ENCODE data around the gene ZNF746.
"Not testable (repeated sequence)": the region's sequence is repeated elsewhere in the genome, so short reads cannot be mapped to it uniquely, and the experiment has no call there.

The ZNF746 gene

GRCh38 chr7:149458235-149458634 is 39.4 kb downstream of the ZNF746 start:
- Histone ChIP-seq H3K9me3 (ENCODE audit: control insufficient read depth in 1 of 2, low read length in 2 of 2) (no peaks in the 10 kb centered on the region), H3K4me3 (ENCODE audit: low read depth in 1 of 2, low read length in 2 of 2) (no peak overlapping the region), H3K27ac (ENCODE audit: low read length) (no peak overlapping the region), H3K4me1 (ENCODE audit: control insufficient read depth in 1 of 2, insufficient read depth in 2 of 2, low read length in 2 of 2) (peaks cover 3 to 18% of the 10 kb centered on the region in 2 donors), H3K27me3 (ENCODE audit: low read depth, low read length) (no peaks in the 10 kb centered on the region), H3K36me3 (ENCODE audit: control insufficient read depth in 1 of 2, insufficient read depth in 2 of 2, low read length in 2 of 2) (peaks cover 19 to 26% of the 10 kb centered on the region in 2 donors)

GRCh38 chr7:149457766-149458165 is 39.8 kb downstream of the ZNF746 start:
- no peak overlapping the region for H3K27ac ChIP-seq (ENCODE audit: low read length)
- no peaks in the 10 kb centered on the region for H3K9me3 ChIP-seq (ENCODE audit: control insufficient read depth in 1 of 2, low read length in 2 of 2)

GRCh38 chr7:149456506-149457421 is 40.8 kb downstream of the ZNF746 start:
- H3K36me3 ChIP-seq (ENCODE audit: control insufficient read depth in 1 of 2, insufficient read depth in 2 of 2, low read length in 2 of 2), result peaks cover 24 to 31% of the 10 kb centered on the region in 2 donors
- no peak overlapping the region for H3K27ac ChIP-seq (ENCODE audit: low read length)
- H3K27me3 ChIP-seq (ENCODE audit: low read depth, low read length), result no peaks in the 10 kb centered on the region
- H3K4me3 ChIP-seq (ENCODE audit: low read depth in 1 of 2, low read length in 2 of 2), result no peak overlapping the region
- H3K4me1 ChIP-seq (ENCODE audit: control insufficient read depth in 1 of 2, insufficient read depth in 2 of 2, low read length in 2 of 2), result peaks cover 3 to 18% of the 10 kb centered on the region in 2 donors
- no peaks in the 10 kb centered on the region for H3K9me3 ChIP-seq (ENCODE audit: control insufficient read depth in 1 of 2, low read length in 2 of 2)

More at GRCh38 chr7:149457766-149458165, 39.8 kb downstream of the ZNF746 start:
- peaks cover 21 to 29% of the 10 kb centered on the region in 2 donors for H3K36me3 ChIP-seq (ENCODE audit: control insufficient read depth in 1 of 2, insufficient read depth in 2 of 2, low read length in 2 of 2)
- peaks cover 3 to 18% of the 10 kb centered on the region in 2 donors for H3K4me1 ChIP-seq (ENCODE audit: control insufficient read depth in 1 of 2, insufficient read depth in 2 of 2, low read length in 2 of 2)
- no peaks in the 10 kb centered on the region for H3K27me3 ChIP-seq (ENCODE audit: low read depth, low read length)
- H3K4me3 ChIP-seq (ENCODE audit: low read depth in 1 of 2, low read length in 2 of 2), result no peak overlapping the region

- Histone ChIP-seq H3K27me3 (ENCODE audit: low read depth, low read length) (no peaks in the 10 kb centered on the region), H3K9me3 (ENCODE audit: control insufficient read depth in 1 of 2, low read length in 2 of 2) (no peaks in the 10 kb centered on the region), H3K36me3 (ENCODE audit: control insufficient read depth in 1 of 2, insufficient read depth in 2 of 2, low read length in 2 of 2) (peaks cover 30 to 40% of the 10 kb centered on the region in 2 donors), H3K4me1 (ENCODE audit: control insufficient read depth in 1 of 2, insufficient read depth in 2 of 2, low read length in 2 of 2) (peaks cover 3 to 18% of the 10 kb centered on the region in 2 donors), H3K27ac (ENCODE audit: low read length) (no peak overlapping the region), H3K4me3 (ENCODE audit: low read depth in 1 of 2, low read length in 2 of 2) (no peak overlapping the region)
Measured at GRCh38 chr7:149455175-149455950, 42.2 kb downstream of the ZNF746 start.

- Histone ChIP-seq H3K4me3 (ENCODE audit: low read depth in 1 of 2, low read length in 2 of 2) (no peak overlapping the region), H3K36me3 (ENCODE audit: control insufficient read depth in 1 of 2, insufficient read depth in 2 of 2, low read length in 2 of 2) (peaks cover 36 to 46% of the 10 kb centered on the region in 2 donors), H3K4me1 (ENCODE audit: control insufficient read depth in 1 of 2, insufficient read depth in 2 of 2, low read length in 2 of 2) (peaks cover 3 to 18% of the 10 kb centered on the region in 2 donors), H3K27ac (ENCODE audit: low read length) (no peak overlapping the region), H3K9me3 (ENCODE audit: control insufficient read depth in 1 of 2, low read length in 2 of 2) (no peaks in the 10 kb centered on the region), H3K27me3 (ENCODE audit: low read depth, low read length) (no peaks in the 10 kb centered on the region)
Measured at GRCh38 chr7:149454750-149455149, 42.9 kb downstream of the ZNF746 start.

- peaks cover under 1 to 11% of the 10 kb centered on the region in 2 donors for H3K4me1 ChIP-seq (ENCODE audit: control insufficient read depth in 1 of 2, insufficient read depth in 2 of 2, low read length in 2 of 2)
- H3K36me3 ChIP-seq (ENCODE audit: control insufficient read depth in 1 of 2, insufficient read depth in 2 of 2, low read length in 2 of 2), result peaks cover 44 to 54% of the 10 kb centered on the region in 2 donors
- H3K27me3 ChIP-seq (ENCODE audit: low read depth, low read length), result no peaks in the 10 kb centered on the region
- no peak overlapping the region for H3K27ac ChIP-seq (ENCODE audit: low read length)
- no peaks in the 10 kb centered on the region for H3K9me3 ChIP-seq (ENCODE audit: control insufficient read depth in 1 of 2, low read length in 2 of 2)
- no peak overlapping the region for H3K4me3 ChIP-seq (ENCODE audit: low read depth in 1 of 2, low read length in 2 of 2)
Measured at GRCh38 chr7:149454006-149454405, 43.6 kb downstream of the ZNF746 start.

GRCh38 chr7:149450821-149451220 is 46.8 kb downstream of the ZNF746 start:
- no peaks in the 10 kb centered on the region for H3K4me1 ChIP-seq (ENCODE audit: control insufficient read depth in 1 of 2, insufficient read depth in 2 of 2, low read length in 2 of 2)
- no peaks in the 10 kb centered on the region for H3K9me3 ChIP-seq (ENCODE audit: control insufficient read depth in 1 of 2, low read length in 2 of 2)
- H3K27ac ChIP-seq (ENCODE audit: low read length), result no peak overlapping the region
- no peaks in the 10 kb centered on the region for H3K27me3 ChIP-seq (ENCODE audit: low read depth, low read length)
- no peak overlapping the region for H3K4me3 ChIP-seq (ENCODE audit: low read depth in 1 of 2, low read length in 2 of 2)
- H3K36me3 ChIP-seq (ENCODE audit: control insufficient read depth in 1 of 2, insufficient read depth in 2 of 2, low read length in 2 of 2), result peaks cover 54 to 72% of the 10 kb centered on the region in 2 donors

- no peak overlapping the region for H3K27ac ChIP-seq (ENCODE audit: low read length)
- no peak overlapping the region for H3K4me3 ChIP-seq (ENCODE audit: low read depth in 1 of 2, low read length in 2 of 2)
- no peaks in the 10 kb centered on the region for H3K27me3 ChIP-seq (ENCODE audit: low read depth, low read length)
- H3K36me3 ChIP-seq (ENCODE audit: control insufficient read depth in 1 of 2, insufficient read depth in 2 of 2, low read length in 2 of 2), result peaks cover 51 to 72% of the 10 kb centered on the region in 2 donors
- H3K4me1 ChIP-seq (ENCODE audit: control insufficient read depth in 1 of 2, insufficient read depth in 2 of 2, low read length in 2 of 2), result no peaks in the 10 kb centered on the region
- no peaks in the 10 kb centered on the region for H3K9me3 ChIP-seq (ENCODE audit: control insufficient read depth in 1 of 2, low read length in 2 of 2)
Measured at GRCh38 chr7:149449897-149450296, 47.7 kb downstream of the ZNF746 start.

- Histone ChIP-seq H3K36me3 (ENCODE audit: control insufficient read depth in 1 of 2, insufficient read depth in 2 of 2, low read length in 2 of 2) (peaks cover 45 to 71% of the 10 kb centered on the region in 2 donors), H3K9me3 (ENCODE audit: control insufficient read depth in 1 of 2, low read length in 2 of 2) (no peaks in the 10 kb centered on the region), H3K27ac (ENCODE audit: low read length) (no peak overlapping the region), H3K4me3 (ENCODE audit: low read depth in 1 of 2, low read length in 2 of 2) (no peak overlapping the region), H3K4me1 (ENCODE audit: control insufficient read depth in 1 of 2, insufficient read depth in 2 of 2, low read length in 2 of 2) (no peaks in the 10 kb centered on the region), H3K27me3 (ENCODE audit: low read depth, low read length) (no peaks in the 10 kb centered on the region)
Measured at GRCh38 chr7:149448961-149449360, 48.6 kb downstream of the ZNF746 start.

- H3K27me3 ChIP-seq (ENCODE audit: low read depth, low read length); H3K27ac ChIP-seq (ENCODE audit: low read length); H3K9me3 ChIP-seq (ENCODE audit: control insufficient read depth in 1 of 2, low read length in 2 of 2); H3K4me1 ChIP-seq (ENCODE audit: control insufficient read depth in 1 of 2, insufficient read depth in 2 of 2, low read length in 2 of 2); H3K4me3 ChIP-seq (ENCODE audit: low read depth in 1 of 2, low read length in 2 of 2): not testable (repeated sequence)
- H3K36me3 ChIP-seq (ENCODE audit: control insufficient read depth in 1 of 2, insufficient read depth in 2 of 2, low read length in 2 of 2), result peaks cover 40 to 59% of the 10 kb centered on the region in 2 donors
Measured at GRCh38 chr7:149446026-149446425, 51.6 kb downstream of the ZNF746 start.

- Histone ChIP-seq H3K36me3 (ENCODE audit: control insufficient read depth in 1 of 2, insufficient read depth in 2 of 2, low read length in 2 of 2) (peaks cover 23 to 41% of the 10 kb centered on the region in 2 donors), H3K27ac (ENCODE audit: low read length) (no peak overlapping the region), H3K9me3 (ENCODE audit: control insufficient read depth in 1 of 2, low read length in 2 of 2) (no peaks in the 10 kb centered on the region)
Measured at GRCh38 chr7:149444287-149444686, 53.3 kb downstream of the ZNF746 start.

More at GRCh38 chr7:149444287-149444686, 53.3 kb downstream of the ZNF746 start:
- Histone ChIP-seq H3K4me1 (ENCODE audit: control insufficient read depth in 1 of 2, insufficient read depth in 2 of 2, low read length in 2 of 2) (no peaks in the 10 kb centered on the region), H3K4me3 (ENCODE audit: low read depth in 1 of 2, low read length in 2 of 2) (no peak overlapping the region), H3K27me3 (ENCODE audit: low read depth, low read length) (no peaks in the 10 kb centered on the region)

Data from muscle layer of duodenum (tissue), 2 donors.